T-helper 2 cell (primary cell): ENCODE results near the gene APOH.

Source experiments
- DNase-seq, 5 experiments: peaks; one replicate each; pipeline versions ENCODE4 v3.0.0 to v3.0.0-alpha.2; 2012 to 2022

APOH gene

GRCh38 chr17:66191593-66192377 lies 37.4 kb downstream of the APOH start, which contains the start of gene CEP112:
TSS of gene CEP112 (minus strand) at chr17:66192133.
- peak; percentile 62 to 95 (median 85) for DNase-seq

DNA sequence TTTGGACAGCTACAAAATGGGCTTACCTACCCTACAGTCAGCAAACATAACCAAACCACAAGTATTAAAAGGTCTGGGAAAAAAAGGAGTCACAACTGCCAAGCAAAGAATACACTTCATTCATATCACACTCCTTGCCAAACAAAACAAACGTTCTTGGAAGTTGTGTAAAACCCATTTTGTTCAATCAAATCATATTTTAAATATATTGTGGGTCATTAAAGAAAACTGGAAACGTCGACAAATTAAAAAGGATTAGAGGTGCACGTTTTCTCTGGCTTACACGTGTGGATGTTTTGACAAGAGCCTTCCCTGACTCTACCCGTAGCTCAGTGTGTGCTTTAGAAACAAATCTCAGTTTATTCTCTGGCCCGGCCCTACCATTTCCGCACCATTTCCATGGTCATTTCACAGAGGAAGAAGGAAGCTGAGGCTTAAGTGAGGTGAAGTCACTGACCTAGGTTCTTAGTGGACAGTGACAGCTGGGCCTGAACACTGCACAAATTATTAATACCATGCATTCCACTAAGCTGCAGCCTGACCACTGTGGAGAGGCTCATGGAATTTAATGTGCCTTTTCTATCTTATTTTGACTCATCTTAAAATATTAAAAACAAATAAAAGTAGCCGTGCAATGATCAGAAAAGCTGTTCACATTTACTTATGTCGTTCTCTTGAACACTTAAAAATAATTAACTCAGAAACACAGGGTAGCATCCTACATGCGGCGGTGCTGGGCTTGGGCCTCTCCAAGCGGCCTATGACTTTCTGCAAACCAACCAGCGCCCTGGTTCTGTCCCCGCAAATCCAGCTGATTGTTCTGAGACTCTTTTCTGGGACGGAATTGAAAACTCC lies 38.2 kb downstream of the APOH start:
- DNase-seq, result no peak

DNA sequence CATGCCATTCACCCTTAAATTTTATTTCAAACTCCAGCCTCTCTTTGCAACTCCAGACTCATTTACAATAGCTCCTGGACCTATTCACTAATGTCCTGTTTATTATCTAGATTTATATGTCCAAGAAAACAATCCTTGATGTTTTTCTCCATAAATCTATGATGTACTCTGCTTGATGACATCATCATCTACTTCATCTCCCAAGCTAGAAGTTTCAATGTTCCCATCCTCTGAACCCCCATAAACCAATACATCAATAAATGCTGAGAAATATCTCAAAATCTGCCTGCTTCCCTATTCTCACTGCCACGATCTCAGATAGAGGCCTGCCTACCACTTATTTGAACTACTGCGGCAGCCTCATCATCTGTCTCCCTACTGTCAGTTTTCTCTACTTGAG lies 41.5 kb downstream of the APOH start:
- no peak for DNase-seq

DNA sequence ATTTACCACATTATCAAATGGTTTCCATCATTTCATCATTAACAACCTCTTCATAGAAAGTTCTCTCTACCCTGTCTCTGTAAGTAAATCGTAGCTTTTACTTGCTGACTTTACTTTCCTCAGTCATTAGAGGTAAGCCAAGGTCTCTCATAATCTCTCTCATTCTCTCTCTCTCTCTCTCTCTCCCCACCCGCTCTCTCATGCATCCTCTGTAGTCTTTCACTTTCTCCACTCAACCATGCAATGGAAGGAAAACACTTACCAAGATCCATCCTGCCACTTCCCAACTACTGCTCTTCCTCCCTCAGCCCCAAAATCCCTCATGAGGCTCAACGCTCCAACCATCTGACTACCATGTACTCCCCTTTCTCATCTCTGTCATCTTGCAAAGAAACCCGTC lies 43.4 kb downstream of the APOH start:
- no peak for DNase-seq

DNA sequence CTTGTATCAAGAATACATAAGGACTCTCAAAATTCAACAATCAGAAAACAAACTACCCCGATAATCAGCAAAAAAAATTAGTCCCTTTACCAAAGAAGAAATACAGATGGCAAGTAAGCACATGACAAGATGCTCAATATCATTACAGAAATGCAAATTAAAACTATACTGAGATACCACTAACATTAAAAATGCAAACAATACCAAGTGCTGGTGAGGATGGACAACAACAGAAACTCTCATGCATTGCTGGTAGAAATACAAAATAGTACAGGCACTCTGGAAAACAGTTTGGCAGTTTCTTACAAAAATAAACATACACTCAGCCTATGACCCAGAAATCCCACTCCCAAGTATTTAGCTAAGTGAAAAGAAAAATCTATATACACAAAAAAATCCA lies 44.8 kb downstream of the APOH start:
- DNase-seq, result no peak

DNA sequence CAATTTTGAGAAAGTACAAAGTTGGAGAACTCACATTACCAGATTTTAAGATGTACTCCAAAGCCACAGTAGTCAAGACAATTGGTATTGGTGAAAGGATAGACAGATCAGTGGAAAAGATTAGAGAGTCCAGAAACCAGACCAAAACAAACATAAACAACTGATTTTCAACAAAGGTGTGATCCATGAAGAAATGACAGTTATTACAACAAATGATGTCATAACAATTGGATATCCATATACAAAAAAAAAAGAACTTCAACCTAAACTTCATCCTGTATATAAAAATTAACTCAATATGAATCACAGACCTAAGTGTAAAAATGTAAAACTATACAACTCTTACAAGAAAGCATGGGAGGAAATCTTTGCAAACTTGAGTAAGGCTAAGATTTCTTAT lies 45.7 kb downstream of the APOH start:
- DNase-seq, result no peak

GRCh38 chr17:66178642-66179041 lies 50.6 kb downstream of the APOH start:
- DNase-seq, result no peak

GRCh38 chr17:66177048-66177447 lies 52.2 kb downstream of the APOH start:
- DNase-seq, result no peak

GRCh38 chr17:66175892-66176291 lies 53.3 kb downstream of the APOH start:
- DNase-seq, result no peak

DNA sequence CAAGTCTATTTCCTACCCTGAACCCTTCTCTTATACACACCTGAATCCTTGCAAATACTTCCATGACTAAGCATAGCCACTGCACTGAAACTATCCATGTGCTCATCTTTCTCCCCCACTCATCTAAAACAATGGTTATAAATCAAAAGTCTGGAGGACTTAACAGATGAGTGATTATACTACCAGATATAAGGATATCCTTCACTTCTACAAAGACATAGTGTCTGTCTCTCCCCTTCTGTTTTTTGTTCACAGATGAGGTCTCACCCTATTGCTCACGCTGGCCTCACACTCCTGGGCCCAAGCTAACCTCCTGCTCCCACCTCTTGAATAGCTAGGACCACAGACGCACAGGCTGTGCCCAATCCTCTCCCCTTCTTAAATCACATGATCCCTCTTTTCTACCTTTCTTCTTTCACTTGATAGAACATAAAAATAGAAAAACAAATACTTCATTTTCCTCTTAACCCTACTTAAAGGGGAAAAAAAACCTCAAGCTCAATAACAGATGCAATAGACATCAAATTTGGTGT lies 56.5 kb downstream of the APOH start:
- no peak for DNase-seq

DNA sequence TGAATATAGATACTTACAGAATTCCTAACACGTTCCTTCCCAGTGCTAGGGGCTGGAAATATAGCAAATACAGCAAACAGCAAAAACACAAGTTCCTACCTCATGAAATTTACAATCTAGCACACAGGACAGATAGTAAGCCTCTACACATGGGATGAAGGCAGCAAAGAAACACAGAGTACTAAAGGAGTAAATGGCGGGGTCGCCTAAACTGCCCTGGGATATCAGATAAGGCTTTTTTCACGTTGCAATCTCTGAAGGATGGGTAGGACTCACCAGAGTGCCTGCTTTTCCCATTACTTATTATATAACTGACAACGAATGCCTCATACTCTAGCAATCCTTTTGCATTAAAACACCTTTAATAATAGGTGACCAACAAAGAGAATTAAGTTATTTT lies 57.1 kb downstream of the APOH start:
- DNase-seq, result no peak

- DNase-seq, result no peak
Observed at GRCh38 chr17:66171692-66172091, 57.5 kb downstream of the APOH start.

DNA sequence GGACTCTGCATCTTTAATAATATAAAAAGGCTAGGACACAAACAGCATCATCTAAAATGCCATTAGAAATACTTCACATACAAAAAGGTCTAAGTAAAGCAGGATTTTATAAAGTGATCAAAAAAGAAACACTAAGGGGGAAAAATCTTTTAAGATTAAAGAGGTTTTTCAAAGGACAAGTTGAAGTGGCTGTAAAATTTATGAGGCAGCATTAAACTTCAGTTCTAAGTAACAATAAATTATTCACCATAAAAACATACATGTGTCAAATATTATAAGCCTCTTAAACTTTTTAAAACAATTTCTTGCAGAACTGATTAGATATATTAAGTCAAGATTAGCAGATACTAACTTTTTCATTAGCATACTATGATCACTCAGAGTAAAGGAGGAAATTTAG lies 58.0 kb downstream of the APOH start:
- no peak for DNase-seq

DNA sequence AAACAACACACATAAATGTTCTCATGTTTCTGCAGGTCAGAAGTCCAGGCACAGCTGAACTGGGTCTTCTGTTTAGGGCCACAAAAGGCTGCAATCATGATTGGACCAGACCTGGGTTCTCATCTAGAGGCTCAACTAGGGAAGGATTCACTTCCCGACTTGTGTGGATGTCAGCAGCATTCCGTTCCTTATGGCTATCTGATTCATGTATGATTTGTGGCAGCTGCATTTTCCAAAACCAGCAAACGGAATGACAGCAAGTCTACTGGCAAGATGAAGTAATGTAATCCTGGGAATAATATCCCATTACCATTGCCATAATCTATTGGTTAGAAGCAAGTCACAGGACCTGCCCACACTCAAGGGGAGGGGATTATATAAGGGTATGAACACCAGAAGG lies 59.4 kb downstream of the APOH start:
- no peak for DNase-seq

DNA sequence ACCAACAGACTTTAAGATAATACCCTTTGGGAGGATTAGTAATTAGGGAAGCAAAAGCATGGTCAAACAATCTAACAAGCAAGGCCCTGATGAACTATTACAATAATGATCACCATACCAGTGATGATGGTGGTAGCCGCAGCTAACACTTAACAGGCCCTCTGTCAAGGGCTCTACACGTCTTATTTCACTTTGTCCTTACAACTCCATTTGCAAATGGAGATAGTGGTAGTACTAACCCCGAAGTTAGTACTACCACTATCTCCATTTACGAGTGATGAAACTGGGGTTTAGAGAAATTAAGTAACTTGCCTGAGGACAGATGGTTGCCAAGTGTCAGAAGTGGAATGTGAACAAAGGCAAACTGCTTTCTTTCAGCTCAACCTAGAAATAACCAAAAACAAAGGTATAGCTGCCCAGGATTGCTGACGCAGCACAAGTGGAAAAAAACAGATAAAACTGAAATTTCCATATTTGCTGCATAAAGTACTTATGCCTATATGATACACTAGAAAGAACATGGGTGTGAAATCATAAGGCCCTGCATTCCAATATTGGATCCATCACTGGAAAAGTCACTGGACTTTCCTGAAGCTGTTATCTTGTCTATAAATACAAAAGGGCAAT lies 61.9 kb downstream of the APOH start:
- no peak for DNase-seq

DNA sequence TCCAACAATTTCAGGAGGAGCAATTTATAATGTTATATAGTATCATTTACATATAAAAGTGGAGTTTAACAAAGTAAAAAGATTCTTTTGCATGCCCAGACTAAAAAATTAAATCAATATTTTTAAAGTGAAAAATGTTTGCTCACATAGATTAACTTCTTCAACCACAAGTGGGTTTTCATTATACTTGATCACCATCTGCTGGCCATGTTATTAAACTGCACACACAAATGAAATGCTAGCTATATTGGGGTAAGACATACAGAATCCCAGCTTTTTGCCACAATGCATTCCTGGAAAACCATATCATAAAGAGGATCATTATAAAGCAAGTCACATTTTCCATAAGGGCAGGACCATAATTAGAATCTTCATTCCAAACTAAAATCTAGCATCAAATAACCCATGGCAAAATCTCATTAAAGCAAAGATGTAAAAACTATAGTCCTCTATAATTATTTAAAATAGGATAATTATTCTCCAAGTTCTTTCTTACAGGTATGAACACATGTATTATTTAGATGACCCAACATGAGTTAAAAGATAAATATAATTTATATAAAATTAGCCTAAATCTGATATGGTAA lies 63.6 kb downstream of the APOH start:
- DNase-seq, result peak in 2 of 5 experiments; percentile 2 to 62
